Glutamatergic neuron (in vitro differentiated cells): ENCODE results near the gene DENND5B. TPM values are rescaled to one million over a fixed set of nuclear protein-coding genes. Genes with fewer than 3 reads are reported as not detected.

ENCODE experiments used
- DNase-seq: peaks from one replicate; pipeline ENCODE4 v3.0.0; 2022
- H3K27ac Mint-ChIP-seq: one replicate; pipeline ENCODE4 v1.8.0; 2020; ENCODE audit warnings: mild to moderate bottlenecking, mixed read lengths, inconsistent platforms; ENCODE audit not compliant: unreplicated experiment
- H3K27me3 Mint-ChIP-seq: one replicate; pipeline ENCODE4 v1.8.0; 2020; ENCODE audit warnings: mild to moderate bottlenecking, moderate library complexity, mixed read lengths, inconsistent platforms; ENCODE audit not compliant: unreplicated experiment
- H3K36me3 Mint-ChIP-seq: one replicate; pipeline ENCODE4 v1.8.0; 2020; ENCODE audit warnings: mild to moderate bottlenecking, mixed read lengths, inconsistent platforms; ENCODE audit not compliant: unreplicated experiment
- H3K4me1 Mint-ChIP-seq: one replicate; pipeline ENCODE4 v1.8.0; 2020; ENCODE audit warnings: mild to moderate bottlenecking, low read depth, mixed read lengths, inconsistent platforms; ENCODE audit not compliant: unreplicated experiment
- H3K4me3 Mint-ChIP-seq: one replicate; pipeline ENCODE4 v1.8.0; 2020; ENCODE audit warnings: mild to moderate bottlenecking, mixed read lengths, inconsistent platforms; ENCODE audit not compliant: unreplicated experiment
- H3K9me3 Mint-ChIP-seq: one replicate; pipeline ENCODE4 v1.8.0; 2020; ENCODE audit warnings: mild to moderate bottlenecking, moderate library complexity, mixed read lengths, inconsistent platforms; ENCODE audit not compliant: unreplicated experiment
- total RNA-seq: library from RNA; stranded (reverse); fragmentation: NEBNext Ultra II Directional; extraction: Animal tissue kit (Norgen Biotek cat#: 25700); gene quantifications from one replicate; pipeline ENCODE4 v1.2.1, GENCODE V29; 2021; ENCODE audit not compliant: unreplicated experiment
- TF ChIP-seq, protein P1 (sequence below): fragments of 200-600 bp; sonication (generic); IDR thresholded peaks from one replicate; pipeline ENCODE4 v1.5.0; 2021; ENCODE audit not compliant: partially characterized antibody, unreplicated experiment

Gene DENND5B
- total RNA-seq, 1 donor from 2014 or later = 45.6 TPM

DNA sequence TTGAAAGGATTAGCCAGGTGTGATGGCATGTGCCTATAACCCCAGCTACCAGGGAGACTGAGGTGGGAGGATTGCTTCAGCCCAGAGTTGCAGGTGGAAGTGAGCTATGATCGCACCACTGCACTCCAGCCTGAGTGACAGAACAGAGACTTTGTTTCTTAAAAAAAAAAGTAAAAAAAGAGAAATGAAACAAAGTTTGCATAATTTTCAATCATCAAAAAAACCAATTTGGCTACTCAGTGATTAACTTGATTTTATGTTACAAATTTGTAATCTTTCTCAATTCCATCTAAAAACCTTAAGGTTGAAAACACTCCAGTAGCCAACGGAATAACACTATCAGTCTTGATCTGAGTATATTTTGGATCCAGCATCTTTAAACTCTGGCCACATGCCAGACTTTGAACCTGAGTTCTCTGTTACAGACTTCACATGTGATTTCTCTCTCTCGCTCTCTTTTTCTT lies 12.6 kb upstream of the DENND5B start:
- H3K4me3 Mint-ChIP-seq = no peak overlapping the region
- no peaks in the 10 kb centered on the region for H3K27me3 Mint-ChIP-seq
- peaks cover 4% of the 10 kb centered on the region for H3K9me3 Mint-ChIP-seq
- no peak overlapping the region for H3K27ac Mint-ChIP-seq
- peaks cover 6% of the 10 kb centered on the region for H3K36me3 Mint-ChIP-seq
- TF ChIP-seq, protein P1, sequence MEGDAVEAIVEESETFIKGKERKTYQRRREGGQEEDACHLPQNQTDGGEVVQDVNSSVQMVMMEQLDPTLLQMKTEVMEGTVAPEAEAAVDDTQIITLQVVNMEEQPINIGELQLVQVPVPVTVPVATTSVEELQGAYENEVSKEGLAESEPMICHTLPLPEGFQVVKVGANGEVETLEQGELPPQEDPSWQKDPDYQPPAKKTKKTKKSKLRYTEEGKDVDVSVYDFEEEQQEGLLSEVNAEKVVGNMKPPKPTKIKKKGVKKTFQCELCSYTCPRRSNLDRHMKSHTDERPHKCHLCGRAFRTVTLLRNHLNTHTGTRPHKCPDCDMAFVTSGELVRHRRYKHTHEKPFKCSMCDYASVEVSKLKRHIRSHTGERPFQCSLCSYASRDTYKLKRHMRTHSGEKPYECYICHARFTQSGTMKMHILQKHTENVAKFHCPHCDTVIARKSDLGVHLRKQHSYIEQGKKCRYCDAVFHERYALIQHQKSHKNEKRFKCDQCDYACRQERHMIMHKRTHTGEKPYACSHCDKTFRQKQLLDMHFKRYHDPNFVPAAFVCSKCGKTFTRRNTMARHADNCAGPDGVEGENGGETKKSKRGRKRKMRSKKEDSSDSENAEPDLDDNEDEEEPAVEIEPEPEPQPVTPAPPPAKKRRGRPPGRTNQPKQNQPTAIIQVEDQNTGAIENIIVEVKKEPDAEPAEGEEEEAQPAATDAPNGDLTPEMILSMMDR = no peak
- DNase-seq = no peak
- H3K4me1 Mint-ChIP-seq = no peaks in the 10 kb centered on the region

DNA sequence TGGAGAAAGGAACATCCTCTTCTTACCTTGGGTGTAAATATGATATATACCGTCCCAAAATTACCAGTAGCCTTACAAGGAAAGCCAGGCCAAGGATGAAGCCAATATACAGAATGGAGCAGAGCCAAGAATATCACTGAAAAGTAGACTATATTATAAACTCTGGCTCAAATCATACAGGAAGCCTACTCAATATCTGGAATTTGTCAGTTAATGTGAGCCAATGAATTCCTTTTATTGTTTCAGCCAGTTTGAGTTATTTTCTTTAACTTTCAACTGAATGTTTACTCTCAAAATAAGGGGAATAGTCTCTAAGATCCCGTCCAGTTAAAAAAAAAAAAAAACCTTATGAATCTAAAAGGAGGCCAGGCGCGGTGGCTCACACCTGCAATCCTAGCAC lies 9.8 kb upstream of the DENND5B start:
- Mint-ChIP-seq H3K9me3 (no peaks in the 10 kb centered on the region), H3K36me3 (no peaks in the 10 kb centered on the region), H3K27me3 (no peaks in the 10 kb centered on the region), H3K27ac (no peak overlapping the region), H3K4me3 (no peak overlapping the region), H3K4me1 (no peaks in the 10 kb centered on the region)
- TF ChIP-seq, protein P1 = no peak
- DNase-seq = no peak

DNA sequence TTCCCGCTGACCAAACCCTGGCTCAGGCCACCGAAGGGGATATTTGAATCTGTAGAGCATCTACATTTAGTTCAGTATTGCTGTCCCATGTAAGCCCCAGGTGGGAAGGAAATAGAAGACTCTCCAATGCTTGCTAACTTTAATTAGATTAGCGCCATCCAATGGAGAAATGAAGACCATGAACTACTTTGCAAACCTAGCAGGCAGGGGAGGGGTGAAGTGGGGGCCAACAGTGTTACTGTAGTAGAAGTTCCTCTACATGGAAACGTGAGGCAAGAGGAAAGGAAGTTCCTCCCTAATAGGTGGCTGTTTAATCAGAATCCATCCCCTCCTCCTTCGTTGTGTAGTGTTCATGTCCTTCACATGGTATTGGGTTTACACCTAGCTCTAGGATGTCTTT lies 9.3 kb upstream of the DENND5B start:
- H3K4me3 Mint-ChIP-seq = no peak overlapping the region
- no peaks in the 10 kb centered on the region for H3K36me3 Mint-ChIP-seq
- no peak for DNase-seq
- no peaks in the 10 kb centered on the region for H3K27me3 Mint-ChIP-seq
- H3K27ac Mint-ChIP-seq = no peak overlapping the region
- no peaks in the 10 kb centered on the region for H3K4me1 Mint-ChIP-seq
- TF ChIP-seq, protein P1 = no peak
- H3K9me3 Mint-ChIP-seq = no peaks in the 10 kb centered on the region

DNA sequence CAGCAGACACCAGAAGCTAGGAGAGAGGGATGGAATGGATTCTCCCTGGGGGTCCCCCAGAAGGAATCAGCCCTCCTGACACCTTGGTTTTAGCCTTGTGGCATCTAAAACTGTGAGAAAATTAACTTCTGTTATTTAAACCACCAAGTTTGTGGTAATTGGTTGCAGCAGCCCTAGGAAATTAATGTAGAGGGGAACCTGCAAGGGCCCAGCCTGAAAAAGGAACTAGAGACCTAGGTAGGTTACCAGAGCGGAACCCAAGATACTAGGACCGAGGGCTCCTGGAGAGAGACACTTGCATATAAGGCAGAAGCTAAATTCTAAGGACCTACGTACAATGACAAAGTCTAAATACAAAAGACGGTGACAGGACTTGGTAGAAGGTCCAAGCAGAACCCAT lies 8.1 kb upstream of the DENND5B start:
- DNase-seq = no peak
- Mint-ChIP-seq H3K27ac (no peak overlapping the region), H3K4me3 (no peak overlapping the region), H3K36me3 (no peaks in the 10 kb centered on the region), H3K9me3 (no peaks in the 10 kb centered on the region), H3K27me3 (no peaks in the 10 kb centered on the region), H3K4me1 (no peaks in the 10 kb centered on the region)
- TF ChIP-seq, protein P1 = no peak

DNA sequence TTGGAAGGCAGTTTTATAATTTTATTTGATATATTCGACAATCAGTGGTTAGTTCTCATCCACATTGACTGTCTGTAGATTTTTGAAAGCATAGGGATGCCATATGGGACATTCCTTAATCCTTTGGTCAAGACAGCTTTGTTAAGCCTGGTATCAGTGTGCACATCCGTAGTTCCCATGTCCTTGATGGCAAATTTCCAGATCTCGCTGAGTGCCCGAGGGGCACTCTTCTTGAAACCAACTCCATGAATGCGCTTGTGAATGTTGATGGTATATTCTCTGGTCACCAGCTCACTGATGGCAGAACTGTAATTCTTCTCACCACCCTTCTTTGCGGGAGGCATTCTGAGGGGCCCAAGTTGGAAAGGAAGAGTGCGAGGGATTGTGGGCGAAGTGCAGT lies 6.1 kb upstream of the DENND5B start:
- Mint-ChIP-seq H3K9me3 (peaks cover 2% of the 10 kb centered on the region), H3K4me1 (peaks cover 1% of the 10 kb centered on the region), H3K36me3 (no peaks in the 10 kb centered on the region), H3K27ac (no peak overlapping the region), H3K27me3 (peaks cover 2% of the 10 kb centered on the region), H3K4me3 (no peak overlapping the region)
- TF ChIP-seq, protein P1 = no peak
- no peak for DNase-seq
